DMS53 treated with DMSO at 0.1 percent for 48 hours (cell line): ENCODE results near the gene HDAC4.

Experiments used
- DNase-seq: peaks from one replicate; lab custom pipeline; 2025; ENCODE audit not compliant: unreplicated experiment; lab: John Stamatoyannopoulos, UW

HDAC4 gene

DNA sequence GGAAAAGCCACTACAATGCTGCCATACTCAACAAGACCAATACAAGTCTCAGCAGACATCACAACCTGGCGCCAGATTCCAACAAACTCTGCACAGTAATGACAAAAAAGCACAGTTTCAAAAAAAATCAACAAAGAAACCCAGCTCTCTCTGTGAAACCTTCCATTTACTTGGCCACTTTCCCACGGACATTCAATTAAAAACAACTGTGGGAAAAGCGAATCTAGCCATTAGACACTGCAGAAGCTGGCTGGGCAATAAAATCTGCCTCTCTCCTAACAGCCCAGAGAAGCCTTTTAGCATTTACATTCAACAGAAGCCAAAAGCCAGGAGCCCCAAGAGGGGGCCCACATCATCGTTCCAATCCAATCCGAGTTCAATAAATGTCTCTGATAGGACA lies 128.9 kb downstream of the HDAC4 start:
- no peak for DNase-seq

DNA sequence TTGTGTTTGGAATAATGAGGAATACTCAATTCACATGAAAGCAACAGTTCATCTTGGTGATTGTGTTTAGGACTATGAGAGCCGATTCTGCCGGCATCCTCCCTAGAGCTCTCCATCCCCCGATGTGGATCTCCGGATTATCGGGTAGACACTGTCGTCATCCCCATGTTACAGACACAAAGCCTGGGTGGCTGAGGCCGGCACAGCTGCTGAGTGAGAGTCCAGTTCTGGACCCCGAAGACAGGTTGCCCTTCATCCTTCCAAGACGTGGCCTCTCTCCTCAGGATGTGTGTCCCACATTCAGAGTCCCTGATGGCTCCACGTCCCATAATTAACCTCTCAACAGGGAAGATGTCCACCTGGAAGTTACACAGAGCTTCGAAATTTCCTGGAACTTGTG lies 129.3 kb downstream of the HDAC4 start:
- DNase-seq: no peak

- DNase-seq: no peak
Observed at GRCh38 chr2:239269916-239270315, 130.9 kb downstream of the HDAC4 start.

GRCh38 chr2:239269173-239269885 lies 131.5 kb downstream of the HDAC4 start:
- DNase-seq: no peak

DNA sequence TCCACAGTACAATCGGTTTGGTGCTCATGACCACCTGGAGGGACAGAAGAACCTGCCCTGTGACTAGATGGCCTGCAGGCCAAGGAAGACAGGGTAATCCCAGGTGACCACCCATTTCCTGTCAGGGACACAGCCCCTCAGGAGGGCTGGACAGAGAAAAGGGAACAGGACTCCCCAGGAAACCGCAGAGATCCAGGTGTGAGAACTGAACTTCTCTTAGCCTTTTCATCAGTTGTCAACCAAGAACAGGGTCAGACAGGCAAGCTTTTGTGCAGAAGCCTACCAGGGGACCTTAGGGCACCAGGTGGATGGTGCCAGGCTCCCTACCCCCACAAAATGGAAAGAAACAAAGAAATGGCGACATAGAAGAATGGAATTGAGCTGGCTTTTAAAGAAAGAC lies 132.3 kb downstream of the HDAC4 start:
- no peak for DNase-seq

DNA sequence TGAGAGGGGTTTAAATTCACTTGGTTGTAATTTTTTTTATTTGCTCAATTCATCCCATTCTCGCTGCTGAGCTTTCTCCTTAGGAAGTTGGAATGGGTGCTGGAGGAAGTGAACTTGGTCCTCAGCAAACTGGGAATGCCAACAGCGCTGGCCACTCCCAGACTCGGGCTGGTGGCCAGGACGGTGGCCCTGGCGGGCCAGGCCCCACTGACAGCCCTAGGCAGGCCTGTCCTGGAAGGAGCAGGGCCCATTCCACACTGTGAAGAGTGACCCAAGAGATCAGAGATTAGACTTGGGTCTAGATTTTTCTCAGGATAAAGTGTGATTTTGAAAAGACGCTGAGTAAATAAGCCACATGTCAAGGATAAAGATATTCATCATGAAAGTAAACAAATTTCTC lies 132.7 kb downstream of the HDAC4 start:
- no peak for DNase-seq

- no peak for DNase-seq
Observed at GRCh38 chr2:239267288-239267951, 133.4 kb downstream of the HDAC4 start.

GRCh38 chr2:239266779-239267287 lies 134.0 kb downstream of the HDAC4 start:
- no peak for DNase-seq

DNA sequence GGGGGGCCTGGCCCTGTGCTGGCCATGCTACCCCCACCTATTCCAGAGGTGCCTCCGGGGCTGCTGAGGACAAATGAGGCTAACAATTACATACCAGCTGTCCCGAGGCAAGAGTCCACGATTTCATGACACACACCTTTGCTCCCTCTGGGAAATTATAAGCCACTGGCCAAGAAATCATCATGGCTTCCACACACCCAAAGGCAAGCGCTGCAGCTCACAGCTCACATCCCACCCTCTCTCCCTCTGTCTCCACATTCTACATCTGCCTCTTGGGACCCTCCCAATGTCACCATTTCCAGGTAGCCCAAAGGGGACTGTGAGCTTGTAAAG lies 134.4 kb downstream of the HDAC4 start:
- DNase-seq: no peak

GRCh38 chr2:239265681-239266433 lies 135.0 kb downstream of the HDAC4 start:
- no peak for DNase-seq

GRCh38 chr2:239264838-239265651 lies 135.8 kb downstream of the HDAC4 start:
- no peak for DNase-seq

DNA sequence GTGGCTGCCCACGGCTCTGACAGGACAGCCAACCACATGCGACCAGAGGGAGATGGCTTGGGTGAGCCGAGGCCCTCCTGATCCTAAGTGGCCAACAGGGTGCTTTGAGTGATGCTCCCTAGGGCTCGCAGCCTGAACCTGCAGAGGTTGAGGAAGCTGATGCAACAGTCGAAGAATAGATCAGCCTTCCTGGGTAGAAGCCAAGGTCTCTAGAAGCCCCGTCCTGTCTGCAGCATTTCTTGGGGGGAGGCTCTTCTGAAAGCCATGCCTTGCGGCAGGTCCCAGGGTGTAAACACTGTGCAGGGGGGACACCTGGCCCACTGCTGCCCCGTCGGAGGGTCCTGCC lies 136.4 kb downstream of the HDAC4 start:
- no peak for DNase-seq

GRCh38 chr2:239263669-239264491 lies 136.9 kb downstream of the HDAC4 start:
- no peak for DNase-seq

- DNase-seq: no peak
Observed at GRCh38 chr2:239263231-239263630, 137.6 kb downstream of the HDAC4 start.

DNA sequence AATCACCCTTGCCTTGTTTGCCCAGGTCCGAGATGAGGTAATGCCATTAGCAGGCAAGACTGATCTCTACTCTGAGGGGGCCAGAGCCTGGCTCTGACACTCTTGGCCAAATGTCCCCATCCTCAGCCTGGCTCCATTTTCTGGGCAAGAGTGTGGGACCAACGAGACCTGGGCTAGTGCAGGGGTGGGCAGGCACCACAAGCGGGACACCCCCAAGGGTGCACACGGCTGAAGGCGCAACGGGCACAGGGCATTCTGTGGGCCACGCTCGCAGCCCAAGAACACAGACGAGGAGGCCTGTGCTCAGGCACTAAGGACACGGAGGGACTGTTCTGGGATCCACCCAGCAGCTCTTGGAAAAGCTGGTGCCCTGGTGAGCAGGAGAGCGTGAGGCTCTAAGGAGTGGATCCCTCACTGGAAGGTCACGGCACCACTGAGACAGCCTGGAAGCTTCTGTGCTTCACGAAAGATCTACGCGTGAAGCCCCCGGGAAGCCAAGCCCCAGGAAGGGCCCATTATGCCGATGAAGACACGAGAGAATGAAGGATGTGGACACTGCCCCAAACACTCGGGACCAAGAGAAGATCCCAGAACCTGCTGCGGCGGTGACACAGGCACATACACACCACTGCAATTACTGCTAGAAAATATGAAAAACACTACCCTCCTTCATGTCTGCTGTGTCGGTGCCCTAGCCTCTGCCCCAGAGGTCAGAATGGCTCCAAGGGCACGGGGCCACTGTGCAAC lies 138.2 kb downstream of the HDAC4 start:
- DNase-seq: no peak

DNA sequence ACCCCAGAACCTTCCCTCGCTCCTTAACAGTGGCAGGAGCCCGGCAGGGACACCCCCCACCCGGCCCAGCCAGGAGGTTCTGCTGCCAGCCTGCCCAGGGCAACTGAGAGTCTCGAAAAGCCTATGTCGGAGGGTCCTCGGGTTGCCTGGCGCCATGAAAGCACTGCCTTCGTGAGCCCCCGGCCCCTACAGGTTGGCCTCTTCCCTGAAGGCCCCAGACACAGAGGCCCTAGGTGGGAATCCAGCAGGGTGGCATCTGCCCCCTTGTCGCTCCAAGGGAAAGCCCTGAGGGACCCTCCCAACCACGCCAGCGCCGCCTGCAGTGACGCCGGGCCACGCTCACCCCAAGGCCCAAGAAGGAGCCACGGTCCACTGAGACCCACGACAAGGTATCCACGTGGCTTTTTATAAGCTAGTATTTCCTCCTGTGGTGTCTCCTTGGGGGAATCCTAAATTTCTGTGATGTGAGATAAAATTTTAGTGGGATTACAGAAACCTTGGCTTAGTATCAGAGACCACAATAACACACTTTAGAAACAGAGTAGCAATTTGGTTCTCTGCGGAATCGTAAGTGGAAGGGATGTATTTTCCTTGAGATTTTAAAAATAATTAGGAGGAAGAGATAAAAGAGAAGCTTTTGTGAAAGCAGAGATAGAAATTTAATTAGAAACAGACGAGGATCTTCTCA lies 138.9 kb downstream of the HDAC4 start:
- DNase-seq: no peak

- DNase-seq: no peak
Observed at GRCh38 chr2:239261356-239261755, 139.5 kb downstream of the HDAC4 start.

DNA sequence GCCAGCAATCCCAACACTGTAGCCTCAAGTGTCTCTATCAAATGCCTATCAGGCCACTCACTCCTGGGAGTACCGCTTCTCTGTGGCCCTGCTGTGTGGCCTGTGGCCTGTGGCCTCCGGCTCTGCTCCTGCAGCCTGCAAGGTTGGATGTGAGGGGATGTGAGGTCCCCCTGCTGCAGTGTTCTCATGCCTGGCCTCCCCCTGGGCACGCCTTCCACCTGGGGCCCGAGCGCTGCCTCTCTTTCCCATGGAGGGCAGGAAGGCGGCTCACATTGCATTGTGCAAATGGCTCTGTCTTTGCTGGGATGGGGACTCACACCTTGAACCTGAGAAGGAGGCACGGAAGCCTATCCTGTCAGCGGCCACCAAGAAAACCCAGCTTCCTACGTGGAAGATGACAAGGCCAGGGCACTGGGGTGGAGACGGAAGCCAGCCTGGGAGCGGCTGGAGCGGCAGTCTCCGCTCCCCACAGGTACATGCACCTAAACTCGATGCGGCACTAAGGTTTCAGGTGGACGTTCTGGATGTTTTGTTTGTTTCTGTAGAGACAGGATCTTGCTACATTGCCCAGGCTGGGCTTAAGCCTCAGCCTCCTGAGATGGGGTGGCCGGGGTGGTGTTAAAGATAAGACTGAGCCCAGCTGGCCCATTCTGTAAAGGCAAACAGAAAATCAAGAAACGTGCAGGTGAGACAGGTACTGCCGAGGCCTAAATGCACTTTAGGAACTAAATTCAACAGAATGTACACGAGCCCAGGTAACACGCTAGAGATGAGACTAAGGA lies 140.1 kb downstream of the HDAC4 start:
- DNase-seq: no peak
